Measurements from ENCODE around the gene NUB1. TPM values are rescaled to one million over a fixed set of nuclear protein-coding genes. Genes with fewer than 3 reads are reported as not detected.

Gene NUB1
- total RNA-seq (2022; extraction: Qiagen RNA extraction; ENCODE audit: low read depth) = 38.6 to 67.8 TPM (median 39.0 TPM) in 5 replicates

GRCh38 chr7:151341357-151342101 lies at the start of gene NUB1:
Gene NUB1, plus strand, starts transcription at chr7:151341812. Its CDS starts 3,538 bp downstream, at chr7:151345350.

GRCh38 chr7:151409667-151410404 lies 68.2 kb downstream of the NUB1 start, which contains the start of gene WDR86:
Gene WDR86, minus strand, starts transcription at chr7:151410038. Its CDS starts 449 bp downstream, at chr7:151409589.

Other genes starting within 250 kb of the NUB1 start
- gene GBX1, start 174.1 kb upstream of the NUB1 start, total RNA-seq (2022; extraction: Qiagen RNA extraction; ENCODE audit: low read depth) = 0.23 TPM in 1 of 5 replicates, not detected in the others
- gene ASB10, start 154.6 kb upstream of the NUB1 start, total RNA-seq (2022; extraction: Qiagen RNA extraction; ENCODE audit: low read depth) = not detected in 5 replicates
- gene H2BK1, start 131.3 kb upstream of the NUB1 start, total RNA-seq (2022; extraction: Qiagen RNA extraction; ENCODE audit: low read depth) = not detected in 5 replicates
- 49.7 to 70.8 TPM (median 65.5 TPM) in 5 replicates for gene ABCF2, start 114.6 kb upstream of the NUB1 start, total RNA-seq (2022; extraction: Qiagen RNA extraction; ENCODE audit: low read depth)
- 29.8 to 50.8 TPM (median 45.0 TPM) in 5 replicates for gene CHPF2, start 109.3 kb upstream of the NUB1 start, total RNA-seq (2022; extraction: Qiagen RNA extraction; ENCODE audit: low read depth)
- gene SMARCD3, start 93.1 kb upstream of the NUB1 start, total RNA-seq (2022; extraction: Qiagen RNA extraction; ENCODE audit: low read depth) = 8.0 to 11.8 TPM (median 10.5 TPM) in 5 replicates
- gene WDR86, start 68.2 kb downstream of the NUB1 start, total RNA-seq (2022; extraction: Qiagen RNA extraction; ENCODE audit: low read depth) = 0.13 to 0.23 TPM (median 0.18 TPM) in 3 of 5 replicates, not detected in the others
- gene CRYGN, start 98.3 kb downstream of the NUB1 start, total RNA-seq (2022; extraction: Qiagen RNA extraction; ENCODE audit: low read depth) = not detected in 5 replicates
- gene RHEB, start 178.1 kb downstream of the NUB1 start, total RNA-seq (2022; extraction: Qiagen RNA extraction; ENCODE audit: low read depth) = 109 to 175 TPM (median 141 TPM) in 5 replicates